Stimulated activated CD4-positive, alpha-beta T cell treated with anti-CD3 and anti-CD28 coated beads, Interleukin-4, amount 100 ng/mL, for 1 hour (primary cell): ENCODE data around the gene BMP2.
A peak's percentile ranks its signal among the peaks of the same experiment; 100 is the strongest.

ENCODE experiments used
- DNase-seq: peaks from one replicate; pipeline ENCODE4 v3.0.0-alpha.2; 2020

Gene BMP2

DNA sequence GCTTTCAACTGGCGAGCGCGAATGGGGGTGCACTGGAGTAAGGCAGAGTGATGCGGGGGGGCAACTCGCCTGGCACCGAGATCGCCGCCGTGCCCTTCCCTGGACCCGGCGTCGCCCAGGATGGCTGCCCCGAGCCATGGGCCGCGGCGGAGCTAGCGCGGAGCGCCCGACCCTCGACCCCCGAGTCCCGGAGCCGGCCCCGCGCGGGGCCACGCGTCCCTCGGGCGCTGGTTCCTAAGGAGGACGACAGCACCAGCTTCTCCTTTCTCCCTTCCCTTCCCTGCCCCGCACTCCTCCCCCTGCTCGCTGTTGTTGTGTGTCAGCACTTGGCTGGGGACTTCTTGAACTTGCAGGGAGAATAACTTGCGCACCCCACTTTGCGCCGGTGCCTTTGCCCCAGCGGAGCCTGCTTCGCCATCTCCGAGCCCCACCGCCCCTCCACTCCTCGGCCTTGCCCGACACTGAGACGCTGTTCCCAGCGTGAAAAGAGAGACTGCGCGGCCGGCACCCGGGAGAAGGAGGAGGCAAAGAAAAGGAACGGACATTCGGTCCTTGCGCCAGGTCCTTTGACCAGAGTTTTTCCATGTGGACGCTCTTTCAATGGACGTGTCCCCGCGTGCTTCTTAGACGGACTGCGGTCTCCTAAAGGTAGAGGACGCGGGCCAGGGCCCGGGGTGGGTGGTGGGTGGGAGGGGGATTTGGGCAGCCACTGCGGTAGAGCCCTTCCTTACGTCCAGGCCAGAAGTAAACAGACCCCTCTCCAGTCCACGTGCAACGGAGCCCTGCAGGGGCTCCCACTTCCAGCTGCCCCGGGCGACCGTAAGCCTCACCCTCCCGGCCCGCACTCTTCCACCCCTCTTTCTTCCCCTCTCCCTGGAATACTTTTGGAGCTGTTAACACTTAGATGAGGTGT lies 998 bp downstream of the BMP2 start:
- DNase-seq: no peak

- no peak for DNase-seq
Measured at GRCh38 chr20:6769903-6770785, 2.7 kb downstream of the BMP2 start.

DNA sequence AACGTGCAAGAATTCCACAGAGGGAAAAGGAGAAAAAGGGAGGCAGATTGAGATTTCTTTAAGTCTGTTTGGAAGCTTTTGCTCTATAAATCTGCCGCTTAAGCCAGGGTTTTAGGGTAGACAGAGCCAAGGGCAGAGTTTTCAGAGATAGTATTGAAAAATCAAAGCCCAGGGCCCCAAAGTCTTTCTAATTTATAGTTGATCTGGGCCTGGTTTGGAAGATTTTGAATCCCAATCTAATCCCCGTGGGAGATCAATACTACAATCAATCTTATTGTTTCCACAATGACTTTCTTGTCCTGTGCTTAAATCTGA lies 3.3 kb downstream of the BMP2 start:
- DNase-seq: no peak

DNA sequence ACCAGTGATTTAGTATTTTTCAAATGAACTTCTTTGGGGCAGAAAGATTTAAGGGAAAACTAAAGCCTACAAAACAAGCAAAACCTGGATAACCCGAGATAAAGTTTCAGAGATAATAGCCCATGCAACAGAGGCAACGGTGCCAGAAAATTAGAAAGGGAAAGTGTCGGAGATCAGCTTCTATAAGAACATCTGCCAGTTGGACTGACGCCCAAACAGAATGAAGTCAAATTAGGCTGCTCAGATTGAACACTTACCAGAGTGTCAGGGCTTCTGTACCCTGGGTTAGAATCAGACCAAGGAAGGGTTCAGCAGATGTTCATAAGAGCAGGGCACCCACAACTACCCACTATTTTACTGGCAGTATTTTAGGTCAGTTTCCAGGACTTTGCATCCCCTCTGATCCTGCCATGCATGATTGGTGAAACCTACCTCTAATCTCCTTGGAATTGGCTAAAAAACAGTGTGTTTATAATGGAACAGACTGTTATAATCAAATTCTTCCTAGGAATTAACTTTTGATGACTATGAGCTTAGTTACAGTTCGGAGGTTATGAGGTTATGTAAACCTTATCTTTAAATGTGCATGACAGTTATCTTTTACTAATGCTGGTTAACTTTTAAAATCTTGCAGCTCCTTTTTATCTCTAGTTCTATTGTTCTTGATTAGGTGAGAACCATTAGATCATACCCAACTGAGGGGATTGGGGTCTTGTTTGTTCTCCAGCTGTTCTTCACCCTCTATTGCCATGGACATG lies 13.1 kb downstream of the BMP2 start:
- no peak for DNase-seq

DNA sequence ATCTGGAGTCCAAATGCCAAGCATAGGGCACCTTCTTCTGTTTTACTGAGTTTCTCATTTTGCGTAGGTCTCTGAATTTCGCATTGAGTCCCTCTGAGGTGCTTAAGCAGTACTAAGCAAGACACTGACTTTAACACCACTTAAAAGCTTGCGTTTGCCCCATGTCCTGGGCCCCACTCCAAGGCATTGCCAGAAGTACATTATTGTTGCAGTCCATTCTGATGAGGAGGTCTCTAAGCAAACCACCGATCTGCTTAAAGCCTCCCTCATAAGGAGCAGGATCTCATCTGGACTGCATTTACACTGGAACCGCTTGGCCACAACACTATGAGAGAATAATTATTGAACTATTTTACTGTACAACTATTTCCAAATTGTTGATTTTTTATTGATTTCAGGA lies 16.3 kb downstream of the BMP2 start:
- DNase-seq: no peak

DNA sequence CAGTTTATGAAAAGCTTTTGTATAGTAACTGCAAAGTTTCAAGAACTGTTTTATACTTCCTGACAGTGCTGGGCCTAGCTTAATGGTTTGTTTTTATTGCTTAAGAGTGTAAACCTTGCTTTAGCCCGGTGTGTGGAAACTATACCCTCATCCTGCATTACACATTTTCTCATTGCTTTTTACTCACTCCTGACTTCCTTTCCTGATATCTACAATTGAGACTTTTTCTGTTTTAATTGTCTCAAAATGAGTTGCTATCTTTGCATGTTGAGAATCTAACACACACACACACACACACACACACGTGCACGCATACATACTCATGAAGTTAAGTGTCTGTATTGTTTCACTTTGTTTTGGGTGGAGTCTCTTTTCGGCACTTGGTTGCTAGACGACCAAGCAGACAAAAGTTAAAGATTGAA lies 16.7 kb downstream of the BMP2 start:
- DNase-seq: no peak

DNA sequence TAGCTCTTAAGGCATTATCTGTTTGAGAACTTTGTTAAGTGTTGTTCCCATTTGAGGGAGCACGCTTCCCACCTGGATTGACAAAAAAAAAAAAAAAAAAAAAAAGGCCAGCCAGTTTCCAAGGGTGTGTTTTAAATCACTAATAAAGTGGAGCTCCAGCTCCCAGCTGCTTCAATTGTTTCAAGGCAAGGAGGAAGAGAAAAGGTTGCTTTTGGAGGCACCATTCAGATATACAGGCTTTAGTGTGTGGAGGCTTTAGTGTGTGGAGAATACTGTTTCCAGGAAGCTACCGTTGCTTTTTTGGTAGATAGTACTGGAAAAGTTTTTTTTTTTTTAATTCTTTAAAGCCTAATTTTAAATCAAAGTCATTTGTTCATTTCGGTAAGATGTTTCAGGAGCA lies 17.3 kb downstream of the BMP2 start:
- DNase-seq: no peak

GRCh38 chr20:6786548-6786947 lies 19.1 kb downstream of the BMP2 start:
- no peak for DNase-seq

DNA sequence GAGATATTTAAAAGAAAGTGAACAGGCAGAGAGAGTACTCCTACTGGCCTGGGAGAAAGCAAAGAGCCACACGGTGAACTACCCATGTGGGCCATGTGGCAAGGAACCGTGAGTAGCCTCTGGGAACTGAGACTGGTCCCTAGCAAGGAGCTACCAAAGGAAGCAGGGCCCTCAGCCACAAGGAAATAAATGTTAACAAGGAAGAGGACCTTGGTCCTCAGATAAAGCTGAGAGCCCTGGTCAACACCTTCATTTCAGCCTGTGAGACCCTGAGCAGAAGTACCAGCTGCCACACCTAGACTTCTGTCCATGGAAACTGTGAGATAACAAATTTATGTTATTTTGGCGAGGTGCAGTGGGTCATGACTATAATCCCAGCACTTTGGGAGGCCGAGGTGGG lies 25.3 kb downstream of the BMP2 start:
- no peak for DNase-seq

DNA sequence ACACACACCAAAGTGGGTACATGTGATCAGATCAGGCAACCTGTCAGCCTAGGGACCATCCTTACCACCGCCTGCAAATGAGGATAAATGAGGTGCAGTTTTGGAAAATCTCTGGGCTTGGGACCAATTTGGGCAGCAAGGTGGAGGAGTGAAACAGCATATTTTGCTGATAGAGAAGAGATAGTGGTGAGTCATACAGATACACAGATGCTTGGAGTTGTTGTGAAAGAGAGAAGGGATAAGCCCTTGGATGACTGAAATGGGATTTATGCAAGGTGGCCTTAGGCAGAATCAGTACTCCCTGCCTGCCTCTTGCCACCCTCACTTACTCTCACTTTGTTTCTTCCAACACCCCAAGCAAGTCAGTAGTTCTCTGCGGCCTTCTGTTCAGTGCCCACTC lies 34.7 kb downstream of the BMP2 start:
- no peak for DNase-seq

- DNase-seq: no peak
Measured at GRCh38 chr20:6806275-6806674, 38.8 kb downstream of the BMP2 start.

- no peak for DNase-seq
Measured at GRCh38 chr20:6811262-6812035, 44.0 kb downstream of the BMP2 start.

- no peak for DNase-seq
Measured at GRCh38 chr20:6812530-6812929, 45.0 kb downstream of the BMP2 start.

DNA sequence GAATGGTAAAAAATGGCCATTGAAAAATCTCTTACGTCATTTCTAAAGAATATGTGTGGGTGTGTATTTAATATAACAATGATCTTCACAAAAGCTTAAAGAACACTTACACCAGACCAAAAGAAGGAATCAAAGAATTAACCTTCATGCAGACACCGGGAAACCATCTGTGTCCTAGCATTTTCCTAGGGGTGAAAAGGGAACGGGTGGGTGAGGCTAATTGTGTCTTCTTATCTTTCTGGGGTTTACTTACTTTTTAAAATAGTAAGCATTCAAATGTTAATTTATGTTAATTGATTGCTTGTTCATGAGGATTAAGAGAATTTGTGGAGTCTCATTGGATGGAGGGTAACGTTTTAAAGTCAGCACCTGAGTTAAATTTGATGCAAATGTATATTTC lies 47.5 kb downstream of the BMP2 start:
- no peak for DNase-seq

DNA sequence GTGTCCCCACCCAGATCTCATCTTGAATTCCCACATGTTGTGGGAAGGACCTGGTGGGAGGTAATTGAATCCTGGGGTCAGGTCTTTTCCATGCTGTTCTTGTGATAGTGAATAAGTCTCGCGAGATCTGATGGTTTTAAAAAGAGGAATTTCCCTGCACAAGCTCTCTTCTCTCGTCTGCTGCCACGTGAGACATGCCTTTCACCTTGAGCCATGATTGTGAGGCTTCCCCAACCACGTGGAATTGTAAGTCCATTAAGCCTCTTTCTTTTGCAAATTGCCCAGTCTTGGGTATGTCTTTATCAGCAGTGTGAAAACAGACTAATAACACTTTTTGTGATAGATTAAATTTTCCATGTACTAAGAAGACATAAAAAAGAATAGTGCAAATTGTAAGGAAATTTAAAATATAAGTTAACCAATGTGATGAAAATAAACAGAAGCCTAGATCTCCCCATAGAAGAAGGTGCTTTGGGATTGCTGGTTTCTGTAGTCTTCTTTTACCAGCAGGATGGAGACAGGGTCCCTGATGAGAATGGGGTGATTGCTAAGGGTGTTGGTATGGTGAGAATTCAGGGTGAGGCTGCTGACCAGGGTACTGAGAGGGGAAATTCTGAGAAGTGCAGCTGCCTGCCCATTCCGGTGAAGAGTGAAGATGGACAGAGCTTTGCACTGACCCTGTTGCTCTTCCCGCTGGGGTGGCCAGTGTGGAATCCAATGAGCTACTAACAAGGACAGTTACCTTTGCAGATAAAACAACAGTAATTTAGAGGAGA lies 50.7 kb downstream of the BMP2 start:
- DNase-seq: no peak

- DNase-seq: no peak
Measured at GRCh38 chr20:6819599-6819998, 52.1 kb downstream of the BMP2 start.

DNA sequence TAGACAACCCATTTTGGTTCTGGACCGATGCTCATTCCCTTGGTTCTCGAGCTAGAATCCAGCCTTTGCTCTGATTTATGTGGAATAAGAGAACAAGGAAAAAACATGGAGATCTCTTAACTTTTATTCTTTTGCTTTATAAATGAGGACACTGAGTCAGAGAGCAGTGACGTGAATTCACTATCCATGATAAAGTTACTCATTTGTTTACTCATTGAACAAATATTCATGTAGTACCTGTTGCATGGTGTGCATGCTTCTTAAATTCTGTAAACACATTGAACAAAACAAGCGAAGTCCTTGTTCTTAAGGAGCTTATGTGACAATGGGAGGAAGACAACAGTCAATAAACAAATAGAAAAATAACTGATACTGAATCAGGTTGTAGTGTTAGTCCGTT lies 56.9 kb downstream of the BMP2 start:
- DNase-seq: no peak

DNA sequence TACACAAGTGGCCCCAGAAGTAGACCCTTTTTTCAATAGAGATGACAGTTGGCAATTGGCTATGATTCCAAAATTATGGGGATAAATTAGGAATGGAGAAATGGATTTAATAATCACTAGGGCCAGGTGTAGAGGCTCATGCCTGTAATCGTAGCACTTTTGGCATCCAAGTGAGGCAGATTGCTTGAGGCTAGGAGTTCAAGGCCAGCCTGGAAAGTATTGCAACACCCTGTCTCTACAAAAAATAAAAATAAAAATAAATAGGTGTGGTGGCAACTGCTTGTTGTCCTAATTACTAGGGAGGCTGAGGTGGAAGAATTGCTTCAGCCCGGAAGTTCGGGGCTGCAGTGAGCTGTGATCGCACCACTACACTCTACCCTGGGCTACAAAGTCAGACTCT lies 60.0 kb downstream of the BMP2 start:
- DNase-seq: no peak

DNA sequence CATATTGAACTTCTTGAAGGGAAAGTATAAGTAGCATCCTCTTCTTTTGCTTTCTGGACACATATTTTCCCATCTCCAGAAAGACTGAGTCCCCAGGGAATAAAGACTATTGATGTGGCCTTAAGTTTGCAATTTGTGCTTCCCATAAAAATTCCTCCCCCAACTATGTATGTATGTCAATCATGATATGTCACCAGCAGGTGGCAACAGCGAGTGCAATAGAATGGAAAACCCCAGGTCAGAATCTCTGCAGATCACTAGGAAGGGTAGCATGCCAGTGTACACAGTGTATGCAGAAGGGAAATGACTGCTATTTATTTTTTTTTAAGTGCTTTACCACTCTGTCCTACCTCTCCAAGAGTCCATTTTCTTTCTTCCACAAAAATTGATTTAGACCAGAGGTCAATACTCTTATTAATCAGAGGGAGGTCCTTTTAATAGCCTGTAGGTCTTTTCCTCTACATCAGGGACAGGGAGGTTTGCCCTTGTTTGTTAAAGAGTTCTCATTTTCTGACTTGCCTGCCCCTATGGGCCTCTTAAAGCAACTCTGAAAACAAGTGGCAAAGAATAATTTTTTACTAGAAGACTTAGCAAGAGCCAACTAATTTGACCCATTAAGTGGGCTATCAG lies 61.4 kb downstream of the BMP2 start:
- peak; percentile 7 for DNase-seq

- no peak for DNase-seq
Measured at GRCh38 chr20:6829510-6830116, 62.1 kb downstream of the BMP2 start.
